ENCODE results near the gene GABRG3.

The GABRG3 gene

GRCh38 chr15:27250223-27250622 lies 279.2 kb downstream of the GABRG3 start:
- TF ChIP-seq POLR2AphosphoS5 (IDR thresholded peaks at IDR 0.05; ENCODE audit: low read depth): no peak
- no peak for TF ChIP-seq CTCF (IDR thresholded peaks at IDR 0.05; ENCODE audit: insufficient read depth, low read length)
- no peak for TF ChIP-seq REST (IDR thresholded peaks at IDR 0.05; ENCODE audit: insufficient replicate concordance, low read depth)
- no peak for TF ChIP-seq SPI1 (IDR thresholded peaks at IDR 0.05; ENCODE audit: borderline replicate concordance, low read depth)
- TF ChIP-seq GABPA (IDR thresholded peaks at IDR 0.05; ENCODE audit: low read depth): no peak
- Histone ChIP-seq H3K4me3 (replicated peaks; ENCODE audit: insufficient read depth, low read length) (no peak overlapping the region), H3K27ac (replicated peaks) (no peak overlapping the region), H3K27me3 (ENCODE audit: insufficient read depth, poor library complexity, severe bottlenecking) (no peaks in the 10 kb centered on the region)
- DNase-seq (ENCODE audit: low read depth in 1 of 2, low spot score in 1 of 2): no peak

GRCh38 chr15:27254055-27254454 lies 283.1 kb downstream of the GABRG3 start:
- no peaks in the 10 kb centered on the region for H3K27me3 ChIP-seq (ENCODE audit: insufficient read depth, poor library complexity, severe bottlenecking)
- H3K27ac ChIP-seq (replicated peaks): no peak overlapping the region
- no peak overlapping the region for H3K4me3 ChIP-seq (replicated peaks; ENCODE audit: insufficient read depth, low read length)
- TF ChIP-seq SPI1 (IDR thresholded peaks at IDR 0.05; ENCODE audit: borderline replicate concordance, low read depth) (no peak), CTCF (IDR thresholded peaks at IDR 0.05; ENCODE audit: insufficient read depth, low read length) (no peak), POLR2AphosphoS5 (IDR thresholded peaks at IDR 0.05; ENCODE audit: low read depth) (no peak), REST (IDR thresholded peaks at IDR 0.05; ENCODE audit: insufficient replicate concordance, low read depth) (no peak), GABPA (IDR thresholded peaks at IDR 0.05; ENCODE audit: low read depth) (no peak)
- no peak for DNase-seq (ENCODE audit: low read depth in 1 of 2, low spot score in 1 of 2)

- H3K4me3 ChIP-seq (replicated peaks; ENCODE audit: insufficient read depth, low read length): no peak overlapping the region
- H3K27ac ChIP-seq (replicated peaks): no peak overlapping the region
- TF ChIP-seq POLR2AphosphoS5 (IDR thresholded peaks at IDR 0.05; ENCODE audit: low read depth) (no peak), SPI1 (IDR thresholded peaks at IDR 0.05; ENCODE audit: borderline replicate concordance, low read depth) (no peak), CTCF (IDR thresholded peaks at IDR 0.05; ENCODE audit: insufficient read depth, low read length) (no peak), REST (IDR thresholded peaks at IDR 0.05; ENCODE audit: insufficient replicate concordance, low read depth) (no peak), GABPA (IDR thresholded peaks at IDR 0.05; ENCODE audit: low read depth) (no peak)
- DNase-seq (ENCODE audit: low read depth in 1 of 2, low spot score in 1 of 2): no peak
- H3K27me3 ChIP-seq (ENCODE audit: insufficient read depth, poor library complexity, severe bottlenecking): no peaks in the 10 kb centered on the region
Observed at GRCh38 chr15:27254801-27255200, 283.8 kb downstream of the GABRG3 start.

Measured in HL-60 (cell line).